22Rv1 (cell line): ENCODE results near the gene FBXO31.

Experiments
- H3K27ac ChIP-seq: fragments of 450-650 bp; 2 replicates; pipeline ENCODE4 v1.5.1; 2017
- CTCF ChIP-seq: fragments of 450-650 bp; IDR thresholded peaks from 2 replicates; pipeline ENCODE4 v1.5.1; 2017; ENCODE audit warnings: mild to moderate bottlenecking
- ZFX ChIP-seq: fragments of 450-650 bp; IDR thresholded peaks from 2 replicates; pipeline ENCODE4 v1.6.1; 2017; ENCODE audit warnings: antibody characterized with exemption, borderline replicate concordance

FBXO31 gene

DNA sequence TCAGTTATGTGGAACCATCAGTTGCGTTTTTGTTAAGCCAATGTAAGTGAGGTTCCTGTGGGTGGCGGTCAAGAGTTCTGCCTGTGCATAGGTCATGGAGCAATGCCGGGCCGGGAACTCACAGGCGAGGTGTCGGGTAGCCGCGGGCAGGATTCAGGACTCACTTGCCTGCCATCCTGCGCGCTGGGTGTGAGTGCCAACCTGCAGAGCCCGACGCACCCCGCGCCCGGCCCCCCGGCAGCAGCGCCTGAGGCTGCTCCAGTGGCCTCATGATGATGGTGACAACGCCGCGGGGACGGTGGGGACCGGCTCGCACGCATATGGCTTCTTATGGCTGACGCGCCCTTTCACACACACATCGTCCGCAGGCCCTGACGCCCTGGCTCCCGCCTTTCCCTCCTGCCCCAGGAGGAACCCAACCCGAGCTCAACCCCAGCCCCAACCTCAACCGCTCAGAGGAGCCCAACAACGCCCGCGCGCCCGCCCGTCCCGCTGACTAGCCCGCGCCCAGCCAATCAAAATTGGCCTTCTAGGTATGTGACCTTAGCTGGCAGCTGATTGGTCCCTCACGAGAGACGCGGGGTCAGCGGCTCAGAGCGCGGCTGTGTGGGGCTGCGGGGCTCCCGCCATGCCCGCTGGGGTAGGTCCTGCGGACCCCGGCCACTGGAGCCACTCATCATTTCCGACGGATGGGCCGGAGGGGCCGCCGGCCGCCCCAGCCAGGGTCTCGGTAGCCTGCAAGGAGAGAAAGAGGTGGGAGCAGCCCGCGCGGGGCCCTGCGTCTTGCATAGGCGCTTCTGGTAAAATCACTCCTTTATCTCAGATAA, 66.4 kb downstream of the FBXO31 start, which contains the start of gene C16orf95:
Gene C16orf95 (minus strand): TSS at position 470 of the 827 bp plus-strand sequence. CDS start 150 bp downstream, at position 320.
- H3K27ac ChIP-seq: peak within 1 kb of the TSS; percentile 87
- TF ChIP-seq CTCF (peak; percentile 83), ZFX (no peak)

DNA sequence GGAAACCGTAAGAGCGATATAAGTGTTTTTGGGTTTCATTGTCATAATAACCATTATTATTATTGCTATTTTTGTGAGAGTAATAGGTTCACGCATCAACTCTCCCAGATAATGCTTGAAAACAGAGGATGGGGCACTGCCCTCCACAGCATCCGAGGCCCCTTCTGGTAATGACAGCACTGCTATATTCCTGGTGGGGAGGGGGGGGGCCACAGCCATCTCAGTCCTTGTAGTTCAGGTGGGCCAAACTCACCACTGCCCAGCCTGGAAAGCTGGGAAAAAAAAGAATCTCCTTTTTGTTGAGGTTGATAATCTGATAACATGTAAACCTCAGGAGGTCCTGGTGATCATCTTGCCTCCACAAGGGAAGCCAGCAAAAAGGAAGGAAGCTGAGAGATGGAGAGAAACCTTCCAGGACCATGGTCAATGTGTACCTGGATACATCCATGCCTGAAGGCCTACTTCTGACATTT, 67.1 kb downstream of the FBXO31 start:
- H3K27ac ChIP-seq: peak overlapping the region; percentile 87
- TF ChIP-seq CTCF (no peak), ZFX (no peak)

DNA sequence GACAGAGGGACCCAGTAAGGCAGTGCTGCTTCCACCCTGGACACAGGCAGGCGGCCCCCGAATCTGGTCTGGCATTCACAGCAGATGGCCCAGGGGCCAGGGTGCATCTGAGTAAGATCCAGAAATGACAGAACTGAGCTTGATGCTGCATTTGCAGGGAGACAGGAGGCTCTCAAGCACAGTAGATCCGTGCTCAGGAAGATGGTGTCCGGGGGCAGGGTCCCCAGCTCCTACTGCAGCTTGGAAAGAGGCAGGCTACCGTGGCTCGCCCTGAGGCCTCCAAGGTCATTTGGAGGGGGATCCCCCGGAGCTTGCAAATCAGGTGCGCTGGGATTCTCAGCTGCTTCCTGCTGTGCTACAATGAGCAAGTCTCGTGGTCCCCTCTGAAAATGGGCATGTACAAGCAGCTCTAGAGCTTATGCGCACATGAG, 68.6 kb downstream of the FBXO31 start:
- H3K27ac ChIP-seq: no peak overlapping the region
- no peak for TF ChIP-seq ZFX
- no peak for TF ChIP-seq CTCF

GRCh38 chr16:87312008-87312407, 71.6 kb downstream of the FBXO31 start:
- no peak overlapping the region for H3K27ac ChIP-seq
- TF ChIP-seq ZFX: no peak
- no peak for TF ChIP-seq CTCF

- no peak overlapping the region for H3K27ac ChIP-seq
- TF ChIP-seq CTCF (no peak), ZFX (no peak)
Measured at GRCh38 chr16:87311387-87311786, 72.2 kb downstream of the FBXO31 start.

GRCh38 chr16:87310610-87311009, 73.0 kb downstream of the FBXO31 start:
- no peak for TF ChIP-seq ZFX
- no peak for TF ChIP-seq CTCF
- no peak overlapping the region for H3K27ac ChIP-seq
